Left kidney (tissue), 2 donors: Measurements from ENCODE around the gene SRXN1. TPM values are rescaled to one million over a fixed set of nuclear protein-coding genes. Genes with fewer than 3 reads are reported as not detected.

ENCODE experiments used
- DNase-seq: peaks from one replicate; pipeline ENCODE4 v3.0.0-alpha.2; 2013
- polyA plus RNA-seq: library from polyadenylated mRNA; unstranded; fragments of 120-200 nt; gene quantifications from one replicate; pipeline ENCODE4 v1.2.1, GENCODE V29; 2013; ENCODE audit not compliant: insufficient read length

The SRXN1 gene
- polyA plus RNA-seq, 1 donor = 12.5 TPM

- no peak for DNase-seq
Measured at GRCh38 chr20:676315-676937, 23.4 kb upstream of the SRXN1 start.

DNA sequence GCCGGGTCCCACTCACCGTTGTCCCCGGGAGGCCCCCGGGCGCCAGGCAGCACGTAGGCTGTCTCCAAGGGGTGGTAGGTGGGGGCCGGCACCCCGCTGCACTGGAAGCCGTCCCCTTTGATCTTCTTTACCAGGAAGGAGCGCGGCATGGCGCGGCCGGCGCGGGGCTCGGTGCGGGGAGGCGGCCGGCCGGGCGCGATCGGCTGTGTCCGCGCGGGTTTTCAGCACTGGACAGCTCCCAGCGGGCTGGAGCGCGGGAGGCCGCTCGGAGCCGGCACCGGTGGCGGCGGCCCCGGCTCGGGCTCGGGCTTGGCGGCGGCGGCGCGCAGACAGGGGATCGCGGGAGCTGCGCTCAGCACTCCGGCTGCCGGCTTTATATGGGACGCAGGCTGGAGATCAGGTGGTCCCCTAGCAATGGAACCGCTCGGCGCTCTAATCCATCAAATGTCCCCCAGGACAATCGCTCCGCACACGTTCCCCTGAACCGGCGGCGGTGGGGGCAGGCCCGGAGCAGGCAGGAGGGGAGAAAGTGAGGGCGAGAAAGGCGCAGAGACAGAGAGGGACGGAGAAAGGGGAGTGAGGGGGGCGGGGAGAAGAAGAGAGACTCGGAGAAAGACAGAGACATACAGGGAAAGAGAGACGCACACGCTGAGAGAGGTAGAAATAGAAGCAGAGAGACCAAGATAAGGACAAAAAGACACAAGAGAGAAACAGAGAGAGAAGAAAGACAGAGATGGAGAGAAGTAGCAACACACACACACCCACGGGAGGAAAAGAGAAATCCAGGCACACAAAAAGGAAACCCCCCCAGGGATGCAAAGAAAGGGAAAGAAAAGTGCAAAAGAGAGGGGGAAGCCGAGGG lies 22.7 kb upstream of the SRXN1 start, which contains the start of gene SCRT2:
SCRT2 (minus strand) TSS at position 350 of the 862 bp plus-strand sequence; CDS start at position 149, 201 bp downstream.
- peak; percentile 83 for DNase-seq

DNA sequence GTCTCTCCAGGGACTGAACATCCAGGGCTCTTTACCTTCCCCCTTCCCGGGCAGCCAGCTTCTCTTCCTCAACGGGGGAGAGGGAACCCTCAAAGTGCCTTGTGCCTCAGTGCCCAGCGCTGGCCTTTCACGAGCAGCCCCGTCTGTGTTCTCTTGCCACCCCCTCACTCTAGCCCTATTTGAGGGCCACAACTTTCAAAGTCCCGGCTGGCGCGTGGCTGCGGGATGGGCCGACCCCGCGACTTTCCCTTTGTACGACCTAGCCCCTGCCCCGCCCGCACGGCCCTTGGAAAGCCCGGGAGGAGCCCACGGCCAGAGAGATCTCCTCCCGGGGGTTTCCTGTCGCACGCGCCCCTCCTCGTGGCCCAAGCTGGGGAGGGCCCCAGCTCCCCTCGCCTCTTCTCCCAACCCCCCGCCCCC lies 22.0 kb upstream of the SRXN1 start:
- no peak for DNase-seq

DNA sequence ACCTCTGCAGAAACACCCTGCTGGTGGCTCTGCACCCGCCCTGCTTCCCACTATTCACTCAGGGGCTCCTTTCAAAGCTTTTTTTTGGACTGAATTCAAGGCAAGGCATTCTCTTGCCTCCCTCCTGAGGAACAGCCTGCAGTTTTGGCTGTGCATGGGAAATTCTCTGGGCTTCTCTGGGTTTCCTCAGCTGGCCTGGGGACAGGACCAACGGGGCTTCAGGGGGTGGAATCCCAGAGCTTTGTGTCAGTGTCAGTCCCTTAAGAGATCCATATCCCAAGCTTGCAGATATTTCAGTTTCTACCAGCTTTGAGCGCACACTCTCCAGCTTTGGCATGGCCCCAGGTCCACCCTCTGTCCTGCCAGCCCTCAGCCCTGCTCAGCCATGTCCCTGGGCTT lies 20.6 kb upstream of the SRXN1 start:
- DNase-seq = no peak

DNA sequence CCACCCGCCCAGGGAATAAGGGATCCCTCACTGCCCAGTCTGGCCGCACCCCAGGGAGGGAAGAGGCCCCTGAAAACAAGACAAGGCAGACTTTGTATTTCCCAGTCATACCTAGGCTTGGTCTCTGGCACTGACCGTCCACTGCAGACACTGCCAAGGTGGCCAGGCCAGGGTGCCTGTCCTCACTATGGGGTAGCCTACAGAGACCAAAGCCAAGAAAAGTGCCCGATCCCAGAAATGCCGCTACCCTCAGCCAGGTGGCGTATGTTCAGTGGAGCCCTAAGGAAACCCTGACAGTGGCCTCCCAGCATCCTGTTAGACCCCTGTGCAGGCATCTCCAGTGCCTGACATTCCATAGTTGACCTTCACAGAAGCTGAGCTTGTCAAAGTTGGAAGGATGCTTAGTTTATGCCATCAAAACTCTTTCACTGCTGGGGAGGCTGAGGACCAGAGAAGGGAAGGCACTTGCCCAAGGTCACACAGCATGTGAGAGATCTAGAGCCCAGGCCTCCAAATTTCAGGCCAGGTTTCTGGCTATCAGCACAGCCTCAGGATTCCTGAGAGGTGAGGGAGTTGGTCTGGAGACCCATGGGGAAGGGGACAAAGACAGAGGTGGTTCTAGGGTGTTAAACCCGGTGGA lies 20.1 kb upstream of the SRXN1 start:
- DNase-seq = no peak

DNA sequence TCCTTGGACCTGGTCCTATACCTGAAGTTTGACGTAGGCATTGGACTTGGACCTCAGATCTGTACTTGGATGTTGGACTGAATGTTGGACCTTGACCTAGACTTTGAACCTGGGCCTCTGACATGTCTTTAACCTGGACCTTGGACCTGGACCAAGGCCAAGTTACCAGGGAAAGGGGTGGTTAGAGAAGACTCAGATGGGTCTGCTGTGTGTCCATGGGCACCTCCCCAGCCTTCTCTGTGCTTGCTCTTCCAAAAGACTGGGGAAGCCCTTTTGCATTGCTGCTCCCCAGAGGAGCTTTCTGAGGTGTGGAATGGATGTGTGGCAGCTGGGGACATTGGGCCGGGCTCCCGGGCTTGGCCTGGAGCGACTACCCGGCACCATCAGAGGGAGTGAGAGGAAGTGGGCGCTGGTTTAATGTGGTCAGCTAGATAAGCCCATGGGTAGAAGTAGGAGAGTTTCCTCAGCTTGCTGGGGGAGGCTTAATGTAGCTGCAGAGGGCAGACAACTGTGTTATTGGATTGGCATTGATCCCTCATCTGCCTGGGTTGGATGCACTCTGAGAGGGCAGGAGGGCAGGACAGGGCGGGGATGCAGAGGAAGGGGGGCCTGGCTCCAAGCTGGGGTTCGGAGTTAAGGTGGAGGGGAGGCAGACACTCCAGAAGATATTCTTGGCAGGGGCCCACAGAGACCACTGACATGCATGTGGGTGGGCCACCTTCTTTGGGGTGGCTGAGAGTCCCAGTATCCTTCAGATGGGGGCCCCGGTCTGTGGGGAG lies 18.4 kb upstream of the SRXN1 start:
- no peak for DNase-seq

GRCh38 chr20:669573-669972 lies 16.6 kb upstream of the SRXN1 start:
- no peak for DNase-seq

- no peak for DNase-seq
Measured at GRCh38 chr20:668638-669037, 15.6 kb upstream of the SRXN1 start.

GRCh38 chr20:668050-668449 lies 15.1 kb upstream of the SRXN1 start:
- no peak for DNase-seq

- DNase-seq = no peak
Measured at GRCh38 chr20:667351-668034, 14.5 kb upstream of the SRXN1 start.

GRCh38 chr20:666877-667276 lies 13.9 kb upstream of the SRXN1 start:
- no peak for DNase-seq

GRCh38 chr20:665276-665675 lies 12.3 kb upstream of the SRXN1 start:
- no peak for DNase-seq

- no peak for DNase-seq
Measured at GRCh38 chr20:664576-664975, 11.6 kb upstream of the SRXN1 start.

GRCh38 chr20:664151-664550 lies 11.2 kb upstream of the SRXN1 start:
- DNase-seq = no peak

GRCh38 chr20:663315-664090 lies 10.5 kb upstream of the SRXN1 start:
- DNase-seq = no peak

DNA sequence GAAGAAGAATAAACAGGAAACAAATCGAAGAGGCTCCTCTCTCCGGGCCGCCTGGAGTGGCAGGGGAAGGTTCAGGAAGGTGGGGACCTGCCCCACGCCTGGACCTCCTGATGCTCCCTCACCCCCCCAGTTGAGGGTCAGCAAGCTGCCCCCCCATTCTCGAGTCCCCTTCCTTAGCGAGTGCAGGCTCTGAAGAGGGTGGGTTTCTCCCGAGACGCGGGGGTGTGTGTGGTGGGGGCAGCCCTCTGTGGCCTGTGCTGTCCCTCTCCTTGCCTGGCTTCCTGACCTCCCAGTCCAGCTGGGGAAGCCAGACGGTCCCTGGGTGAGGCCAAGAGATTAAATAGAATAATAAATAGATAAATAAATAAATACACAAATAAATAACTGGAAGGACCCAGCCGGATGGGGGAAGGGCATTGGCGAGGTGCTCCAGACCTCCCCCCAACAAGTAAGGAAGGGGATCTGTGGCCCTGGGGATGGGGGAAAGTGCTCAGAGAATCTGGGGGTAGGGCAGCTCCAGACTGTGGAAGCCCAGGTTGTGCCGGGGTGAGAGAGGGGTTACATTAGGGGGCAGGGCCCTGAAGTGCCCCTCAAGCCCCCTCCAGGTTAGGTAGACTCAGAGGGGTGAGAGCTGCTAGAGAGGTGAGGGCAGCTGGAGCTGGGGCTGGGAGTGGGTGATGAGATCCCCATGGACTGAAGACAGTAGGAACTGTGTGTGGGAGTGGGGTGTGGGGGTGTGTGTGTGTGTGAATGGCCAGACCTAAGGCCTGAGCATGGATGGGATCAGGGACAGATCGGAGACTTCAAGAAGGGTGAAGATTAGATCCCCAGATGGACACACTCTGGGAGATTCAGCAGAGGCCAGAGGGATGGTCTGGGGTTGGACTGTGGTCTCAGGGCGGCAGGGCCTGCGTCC lies 9.5 kb upstream of the SRXN1 start:
- DNase-seq = no peak

GRCh38 chr20:661474-662270 lies 8.7 kb upstream of the SRXN1 start:
- no peak for DNase-seq

DNA sequence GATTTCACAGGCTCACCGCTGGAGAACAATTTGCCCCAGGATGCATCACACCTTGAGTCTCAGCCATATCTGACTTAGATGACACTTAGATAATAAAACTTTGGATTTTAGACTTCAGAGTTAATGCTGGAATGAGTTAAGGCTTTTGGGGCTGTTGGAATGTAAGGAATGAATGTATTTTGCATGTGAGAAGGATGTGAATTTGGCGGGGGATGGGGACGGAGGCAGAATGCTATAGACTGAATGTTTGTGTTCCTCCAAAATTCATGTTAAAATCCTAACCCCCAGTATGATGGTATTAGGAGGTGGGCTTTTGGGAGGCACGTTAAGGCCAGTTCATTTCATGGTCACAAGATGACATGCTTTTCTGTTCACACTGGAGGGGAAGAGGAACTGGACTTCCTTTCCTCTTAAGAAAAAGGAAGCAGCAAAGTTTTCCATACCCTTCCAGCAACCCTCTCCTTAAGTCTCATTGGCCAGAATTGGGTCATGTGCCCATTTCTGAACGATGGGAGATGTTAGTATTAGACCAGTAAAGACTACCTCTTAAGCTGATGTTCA lies 5.8 kb upstream of the SRXN1 start:
- DNase-seq = no peak

DNA sequence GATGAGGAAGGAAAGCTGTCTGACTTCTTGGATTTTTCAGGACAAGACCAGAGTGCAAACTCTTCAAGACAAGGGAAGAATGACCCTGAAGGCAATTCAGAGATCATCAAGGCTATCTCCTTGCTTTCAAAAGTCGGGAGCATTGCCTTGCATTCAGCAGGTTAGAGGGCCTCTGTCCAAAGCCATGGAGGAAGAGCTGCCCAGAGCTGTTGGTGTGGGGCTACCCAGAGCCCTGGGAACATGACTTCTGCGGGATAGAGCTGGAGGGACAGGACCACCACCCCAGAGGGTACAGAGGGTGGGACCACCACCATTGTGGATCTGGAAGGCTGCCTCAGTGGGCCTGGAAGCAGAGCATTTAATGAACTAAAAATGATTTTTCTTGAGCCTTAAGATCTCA lies 5.2 kb upstream of the SRXN1 start:
- DNase-seq = no peak
